Hematopoietic multipotent progenitor cell treated with erythropoietin and hydrocortisone succinate and interleukin-3 and kit ligand, for 17 days (in vitro differentiated cells): ENCODE results near the gene ZNF485.
"Not testable (repeated sequence)": the region's sequence is repeated elsewhere in the genome, so short reads cannot be mapped to it uniquely, and the experiment has no call there.

Experiments
- DNase-seq: peaks from one replicate; pipeline ENCODE4 v3.0.0-alpha.2; 2015; ENCODE audit warnings: low spot score

The ZNF485 gene

DNA sequence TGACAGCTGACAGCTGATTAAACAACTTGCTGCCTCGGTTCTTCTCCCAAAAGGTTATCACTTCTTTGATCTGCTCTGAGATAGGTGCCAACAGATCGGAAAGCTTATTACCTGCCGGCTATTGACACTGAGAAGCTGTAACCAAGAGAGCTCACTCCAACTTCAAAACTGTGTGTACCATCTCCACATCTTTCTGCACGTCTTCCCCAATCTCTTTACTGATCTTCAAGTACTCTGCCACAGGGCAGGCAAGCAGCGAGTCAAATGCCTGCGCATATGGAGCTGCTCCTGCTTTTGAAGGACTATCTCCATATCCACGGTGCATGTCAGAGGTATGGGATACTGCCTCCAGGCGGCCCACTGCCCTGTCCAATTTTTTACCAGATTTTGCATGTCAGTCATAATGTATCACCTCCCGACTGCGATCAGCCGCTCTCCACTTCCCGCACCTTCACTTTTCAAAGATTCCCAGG, 352 bp upstream of the ZNF485 start:
- DNase-seq, result no peak

DNA sequence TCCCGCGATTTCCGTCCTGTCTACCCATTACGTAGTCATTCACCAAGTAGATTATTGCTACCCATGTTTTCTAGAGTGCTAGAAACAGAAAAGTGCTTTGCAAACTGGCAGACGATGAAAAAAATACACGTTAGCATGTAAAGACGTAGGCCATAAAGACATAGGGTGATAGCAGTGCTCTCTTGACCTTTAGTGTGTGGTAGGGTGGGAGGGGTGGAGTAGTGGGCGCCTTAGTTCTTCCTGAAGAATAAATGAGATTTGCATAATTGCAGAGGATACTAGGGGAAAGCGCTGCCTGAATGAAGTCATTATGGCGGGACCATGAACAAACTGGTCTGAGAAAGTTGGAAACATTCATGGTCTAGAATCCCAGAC, 948 bp downstream of the ZNF485 start:
- DNase-seq, result no peak

- DNase-seq, result no peak
Observed at GRCh38 chr10:43610636-43611035, 4.4 kb downstream of the ZNF485 start.

- no peak for DNase-seq
Observed at GRCh38 chr10:43616697-43617370, 10.6 kb downstream of the ZNF485 start.

DNA sequence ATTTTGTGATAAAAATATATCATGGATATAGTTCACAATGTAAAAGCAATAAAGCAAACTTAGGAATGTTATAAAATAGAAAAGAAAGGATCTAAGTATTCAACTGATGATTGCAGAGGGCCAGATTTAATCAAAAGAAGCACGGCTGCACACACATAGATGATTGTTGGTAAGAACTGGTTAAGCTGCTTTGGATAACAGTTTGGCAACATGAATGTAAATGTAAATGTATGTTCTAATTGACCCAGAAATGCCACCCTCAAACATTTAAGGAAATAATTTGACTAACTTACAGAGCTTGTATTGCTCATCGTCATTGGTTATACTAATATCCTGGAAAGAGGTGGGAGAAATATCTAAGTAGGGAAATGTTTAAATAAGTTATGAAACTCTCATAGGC, 13.1 kb downstream of the ZNF485 start:
- no peak for DNase-seq

DNA sequence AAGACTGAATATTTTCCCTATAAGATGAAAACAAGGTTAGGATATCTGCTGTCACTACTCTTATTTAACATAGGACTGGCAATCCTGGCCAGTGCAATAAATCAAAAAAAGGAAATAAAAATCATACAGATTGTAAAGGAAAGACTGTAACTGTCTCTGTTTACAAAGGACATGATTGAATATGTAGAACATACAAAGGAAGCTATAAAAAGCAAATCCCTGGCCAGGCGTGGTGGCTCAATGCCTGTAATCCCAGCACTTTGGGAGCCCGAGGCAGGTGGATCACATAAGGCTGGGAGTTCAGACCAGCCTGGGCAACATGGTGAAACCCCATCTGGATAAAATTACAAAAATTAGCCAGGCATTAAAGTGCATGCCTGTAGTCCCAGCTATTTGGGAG, 15.8 kb downstream of the ZNF485 start:
- DNase-seq, result no peak

DNA sequence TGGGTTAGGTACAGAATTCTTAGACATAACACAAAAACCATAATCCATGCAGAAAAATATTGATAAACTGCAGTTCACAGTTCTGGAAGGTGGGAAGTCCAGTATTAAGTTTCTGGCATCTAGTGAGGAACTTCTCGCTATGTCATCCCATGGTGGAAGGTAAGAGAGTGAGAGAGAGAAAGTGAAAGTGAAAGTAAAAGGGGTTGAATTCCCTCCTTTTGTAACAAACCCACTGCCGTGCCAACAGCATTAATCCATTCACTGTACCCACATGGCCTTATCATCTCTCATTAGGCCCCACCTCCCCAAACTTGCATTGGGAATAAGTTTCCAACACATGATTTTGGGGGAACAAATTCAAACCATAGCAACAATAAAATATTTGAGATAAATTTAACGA, 17.1 kb downstream of the ZNF485 start:
- DNase-seq, result no peak

- DNase-seq, result no peak
Observed at GRCh38 chr10:43627942-43628341, 21.7 kb downstream of the ZNF485 start.

- DNase-seq, result no peak
Observed at GRCh38 chr10:43628956-43629355, 22.7 kb downstream of the ZNF485 start.

- DNase-seq, result not testable (repeated sequence)
Observed at GRCh38 chr10:43635816-43636215, 29.6 kb downstream of the ZNF485 start.

- DNase-seq, result no peak
Observed at GRCh38 chr10:43640603-43641002, 34.4 kb downstream of the ZNF485 start.

DNA sequence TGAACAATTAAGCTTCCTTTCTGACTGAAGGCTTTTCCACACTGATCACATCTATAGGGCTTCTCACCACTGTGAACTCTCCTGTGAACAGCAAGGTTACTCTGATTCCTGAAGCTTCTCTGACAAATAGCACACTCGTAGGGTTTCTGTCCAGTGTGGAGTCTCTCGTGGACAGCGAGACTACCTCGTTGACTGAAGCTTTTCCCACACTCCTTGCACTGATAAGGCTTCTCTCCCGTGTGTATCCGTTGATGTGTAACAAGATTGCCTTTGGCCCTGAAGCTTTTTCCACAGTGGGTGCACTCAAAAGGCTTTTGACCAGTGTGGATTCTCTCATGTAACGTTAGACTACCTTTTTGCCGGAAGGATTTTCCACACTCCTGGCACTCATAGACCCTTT, 38.0 kb downstream of the ZNF485 start:
- DNase-seq, result no peak

GRCh38 chr10:43645866-43646265, 39.6 kb downstream of the ZNF485 start:
- no peak for DNase-seq

DNA sequence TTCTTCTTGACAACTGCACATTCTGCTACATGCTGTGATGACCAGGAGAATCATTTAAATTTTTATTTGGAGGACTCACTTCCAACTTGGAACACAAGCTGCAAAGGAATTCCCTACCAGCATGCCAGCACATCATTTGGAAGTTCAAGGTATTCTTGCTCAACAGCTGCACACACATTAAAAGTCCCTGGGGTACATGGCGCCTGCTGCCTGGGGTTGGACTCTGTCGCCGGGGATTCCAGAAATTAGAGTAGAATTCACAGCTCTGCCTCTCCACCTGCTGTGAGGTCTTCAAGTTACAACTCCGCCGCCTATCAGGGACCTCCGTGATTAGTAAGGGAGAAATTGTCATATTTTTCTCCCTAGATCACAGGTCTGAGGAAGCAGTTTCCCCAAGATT, 41.3 kb downstream of the ZNF485 start:
- no peak for DNase-seq

DNA sequence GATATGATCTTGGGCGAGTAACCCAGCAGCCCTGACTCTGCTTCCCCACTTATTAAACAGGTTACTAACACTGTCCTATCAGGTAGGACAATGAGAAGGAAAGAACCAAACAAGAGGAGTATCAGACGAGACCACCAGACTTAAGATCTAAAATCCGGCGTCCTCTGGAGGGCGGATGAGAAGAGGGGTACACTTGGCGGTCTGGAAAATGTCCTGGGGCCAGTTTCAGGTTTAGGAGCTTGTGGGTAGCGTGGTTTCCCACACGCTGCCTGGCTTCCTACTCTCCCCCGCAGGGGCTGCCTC, 41.8 kb downstream of the ZNF485 start:
- DNase-seq, result no peak

DNA sequence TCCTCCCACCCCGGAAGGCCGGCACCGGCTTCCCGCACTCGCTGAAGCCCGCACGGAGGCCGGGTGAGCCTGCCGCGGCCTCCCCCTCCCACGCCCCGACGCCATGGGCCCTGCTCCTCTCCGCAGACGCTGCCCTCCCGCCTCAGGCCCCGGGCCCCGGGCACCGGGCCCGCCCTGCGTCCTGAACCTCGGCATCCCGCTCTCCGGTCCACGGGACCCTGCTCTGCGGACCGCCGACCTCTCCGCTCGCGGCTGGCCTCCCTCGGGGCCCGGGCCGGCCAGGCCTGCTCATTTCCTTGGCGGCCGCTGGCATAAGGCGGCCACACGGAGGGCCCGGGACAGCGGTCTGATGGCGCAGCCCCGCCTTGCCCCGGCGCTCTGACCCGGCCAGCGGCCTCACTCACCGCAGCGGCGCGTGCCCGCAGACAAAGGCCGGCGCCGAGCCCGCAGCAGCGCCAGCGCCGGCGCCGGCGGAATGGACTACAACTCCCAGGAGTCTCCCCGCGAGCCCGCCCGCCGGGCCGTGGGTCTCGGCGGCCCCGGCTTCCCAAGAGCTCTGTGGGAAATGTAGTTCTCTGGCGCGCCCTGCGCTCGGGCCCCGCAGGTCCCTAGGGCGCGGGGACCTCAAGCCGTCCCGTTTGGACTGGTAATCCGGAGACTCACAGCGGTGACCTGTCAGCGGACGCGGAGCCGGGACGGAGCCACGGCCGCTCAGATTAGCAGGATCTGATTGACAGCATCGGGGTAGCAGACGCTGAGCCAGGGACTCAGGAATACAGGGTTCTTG, 42.4 kb downstream of the ZNF485 start, which contains the start of gene ZNF32:
TSS of gene ZNF32 (minus strand) at position 484 of the 787 bp plus-strand sequence. CDS start 2,748 bp downstream, outside the sequence.
- peak; percentile 13 for DNase-seq

DNA sequence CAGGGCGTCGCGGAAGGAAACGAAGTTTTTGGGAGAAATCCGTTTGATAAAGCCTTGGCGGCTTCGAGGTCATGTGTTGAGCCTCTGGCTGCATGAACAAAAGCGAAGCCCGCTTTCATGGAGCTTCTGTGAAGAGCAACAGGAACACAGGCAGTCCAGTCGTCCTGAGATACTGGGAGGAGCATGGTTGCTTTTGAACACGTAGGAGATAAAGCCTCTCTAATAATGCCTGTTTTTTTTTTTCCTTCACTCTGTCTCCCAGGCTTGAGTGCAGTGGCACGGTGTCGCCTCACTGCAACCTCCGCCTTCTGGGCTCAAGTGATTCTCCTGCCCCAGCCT, 42.9 kb downstream of the ZNF485 start:
- no peak for DNase-seq

- no peak for DNase-seq
Observed at GRCh38 chr10:43653746-43654145, 47.5 kb downstream of the ZNF485 start.

DNA sequence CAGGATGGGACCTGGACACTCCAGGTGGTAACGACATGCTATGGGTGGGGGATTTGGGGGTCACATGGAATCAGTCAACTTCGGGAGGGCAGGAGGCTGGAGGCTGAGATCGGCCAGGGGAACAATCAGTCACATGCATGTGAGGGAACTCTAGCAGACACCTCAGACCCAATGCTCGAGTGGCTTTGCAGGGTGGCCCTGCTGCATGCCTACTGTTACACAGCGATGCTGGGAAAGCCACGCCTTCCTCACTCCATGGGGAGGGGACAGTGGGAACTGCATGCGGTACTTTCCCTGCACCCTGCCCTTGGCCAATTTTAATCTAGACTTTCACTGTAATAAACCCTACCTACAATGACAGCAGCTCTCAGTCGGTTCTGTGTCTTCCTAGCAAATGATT, 49.1 kb downstream of the ZNF485 start:
- DNase-seq, result no peak

DNA sequence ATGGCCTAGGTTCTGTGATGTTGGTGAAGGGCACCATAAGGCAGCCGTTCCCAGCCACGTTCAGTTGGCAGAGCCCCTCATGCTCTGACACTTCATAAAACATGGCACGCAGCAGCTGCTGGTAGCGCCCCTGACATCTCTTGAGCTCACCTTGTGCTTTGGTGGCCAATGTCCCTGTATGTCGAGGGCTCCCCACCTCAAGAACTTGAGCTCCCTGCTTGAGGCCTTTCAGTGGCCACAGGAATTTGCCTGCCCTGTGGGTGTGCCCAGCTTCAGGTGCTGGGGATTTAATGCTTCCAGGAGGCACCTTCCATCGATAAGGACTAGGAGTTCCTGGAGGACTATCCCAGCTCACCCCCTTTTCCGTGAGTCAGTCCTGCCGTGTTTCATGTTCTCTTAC, 52.0 kb downstream of the ZNF485 start:
- DNase-seq, result no peak

GRCh38 chr10:43665054-43665453, 58.8 kb downstream of the ZNF485 start:
- no peak for DNase-seq

- DNase-seq, result no peak
Observed at GRCh38 chr10:43666552-43666951, 60.3 kb downstream of the ZNF485 start.

DNA sequence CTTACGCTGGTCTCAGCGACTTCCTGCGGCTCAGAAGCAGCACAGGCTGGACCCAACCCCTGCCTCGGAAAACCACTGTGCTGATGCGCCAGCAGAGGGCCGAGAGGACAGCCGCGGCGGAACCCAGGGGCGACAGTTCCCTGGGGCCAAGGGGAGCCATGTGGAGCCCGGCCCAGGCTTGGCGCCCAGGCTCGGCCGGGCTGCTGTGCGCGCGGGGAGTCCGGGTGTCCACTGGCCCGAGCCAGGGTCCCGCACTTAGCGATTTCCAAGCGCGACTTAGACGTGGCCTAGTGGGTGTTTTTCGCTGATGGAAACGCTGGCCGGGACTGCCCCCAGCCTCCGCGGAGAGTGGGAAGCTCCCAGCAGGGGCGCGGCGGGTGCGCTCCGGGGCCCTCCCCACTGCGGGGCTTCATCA, 61.1 kb downstream of the ZNF485 start:
- no peak for DNase-seq
